Measurements from ENCODE around the gene MYH11.
"Not testable (repeated sequence)": the region's sequence is repeated elsewhere in the genome, so short reads cannot be mapped to it uniquely, and the experiment has no call there.

MYH11 gene

DNA sequence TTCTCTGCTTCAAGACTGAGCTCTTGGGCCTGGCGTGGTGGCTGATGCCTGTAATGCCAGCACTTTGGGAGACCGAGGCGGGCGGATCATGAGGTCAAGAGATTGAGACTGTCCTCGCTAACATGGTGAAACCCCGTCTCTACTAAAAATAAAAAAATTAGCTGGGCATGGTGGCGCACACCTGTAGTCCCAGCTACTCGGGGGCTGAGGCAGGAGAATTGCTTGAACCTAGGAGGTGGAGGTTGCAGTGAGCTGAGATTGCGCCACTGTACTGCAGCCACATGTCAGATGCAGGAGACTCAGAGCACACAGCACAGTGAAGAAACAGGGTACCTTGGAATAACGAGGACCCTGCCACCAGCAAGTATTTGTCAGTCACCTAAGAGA, 184.7 kb downstream of the MYH11 start:
- in situ Hi-C loops (cut with HindIII; ENCODE audit: low pct_ligation_motif_present, low pct_unique_long_range_greater_than_20kb, low sequenced_read_pairs); DNase-seq: not testable (repeated sequence)

DNA sequence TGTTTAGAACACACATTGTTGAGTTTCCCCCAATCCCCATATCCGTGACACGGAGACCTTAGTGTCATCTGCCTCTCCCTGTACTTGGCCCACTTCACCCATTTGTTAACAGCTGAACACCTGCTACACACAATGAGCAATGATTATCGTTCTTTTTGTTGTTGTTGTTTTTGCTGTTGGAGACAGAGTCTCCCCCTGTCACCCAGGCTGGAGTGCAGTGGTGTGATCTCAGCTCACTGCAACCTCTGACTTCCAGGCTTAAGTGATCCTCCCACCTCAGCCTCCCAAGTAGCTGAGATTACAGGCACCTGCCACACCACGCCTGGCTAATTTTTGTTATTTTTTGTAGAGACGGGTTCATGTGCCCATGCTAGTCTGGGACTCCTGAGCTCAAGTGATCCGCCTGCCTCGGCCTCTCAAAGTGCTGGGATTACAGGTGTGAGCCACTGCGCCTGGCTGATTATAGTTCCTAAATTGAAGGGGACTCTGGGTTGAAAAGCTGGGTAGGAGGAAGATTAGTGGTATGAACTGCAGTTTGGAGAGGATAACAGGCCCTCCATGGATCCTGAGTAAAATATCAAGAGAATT, 185.2 kb downstream of the MYH11 start:
- in situ Hi-C loops (cut with HindIII; ENCODE audit: low pct_ligation_motif_present, low pct_unique_long_range_greater_than_20kb, low sequenced_read_pairs), result no loop called here
- DNase-seq, result no peak

DNA sequence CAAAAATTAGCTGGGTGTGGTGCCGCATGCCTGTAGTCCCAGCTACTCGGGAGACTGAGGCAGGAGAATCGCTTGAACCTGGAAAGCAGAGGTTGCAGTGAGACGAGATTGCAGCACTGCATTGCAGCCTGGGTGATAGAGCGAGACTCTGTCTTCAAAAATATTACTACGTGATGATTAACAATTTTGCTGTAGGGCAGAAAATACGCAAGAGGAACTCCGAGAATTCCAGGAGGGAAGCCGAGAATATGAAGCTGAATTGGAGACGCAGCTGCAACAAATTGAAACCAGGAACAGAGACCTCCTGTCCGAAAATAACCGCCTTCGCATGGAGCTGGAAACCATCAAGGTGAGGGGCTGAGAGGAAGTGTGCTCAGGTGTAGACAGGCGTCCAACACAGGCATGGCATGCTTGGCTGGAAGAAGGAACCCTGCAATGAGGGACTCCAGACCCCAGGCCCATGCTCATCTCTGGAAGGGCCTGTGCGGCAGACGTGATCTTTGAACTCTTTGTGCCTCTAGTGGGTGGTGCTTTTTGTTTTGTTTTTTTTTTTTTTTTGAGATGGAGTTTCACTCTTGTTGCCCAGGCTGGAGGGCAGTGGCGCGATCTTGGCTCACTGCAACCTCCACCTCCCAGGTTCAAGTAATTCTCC, 189.6 kb downstream of the MYH11 start:
- DNase-seq, result no peak
- in situ Hi-C loops (cut with HindIII; ENCODE audit: low pct_ligation_motif_present, low pct_unique_long_range_greater_than_20kb, low sequenced_read_pairs), result no loop called here

DNA sequence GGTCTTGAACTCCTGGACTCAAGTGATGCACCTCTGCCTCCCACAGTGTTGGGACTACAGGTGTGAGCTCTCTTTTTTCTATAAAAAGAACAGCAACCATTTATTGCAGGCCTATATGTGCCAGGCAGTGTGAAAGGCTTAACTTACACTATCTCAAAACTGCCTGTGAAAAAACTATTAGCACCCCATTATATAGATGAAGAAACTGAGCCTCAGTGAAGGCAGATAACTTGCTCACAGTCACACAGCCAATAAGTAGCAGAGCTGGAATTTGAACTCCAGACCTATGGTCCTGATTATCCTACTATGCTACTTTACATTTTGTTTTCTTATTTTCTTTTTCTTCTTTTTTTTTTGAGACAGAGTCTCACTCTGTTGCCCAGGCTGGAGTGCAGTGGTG, 191.7 kb downstream of the MYH11 start:
- in situ Hi-C loops (cut with HindIII; ENCODE audit: low pct_ligation_motif_present, low pct_unique_long_range_greater_than_20kb, low sequenced_read_pairs), result no loop called here
- DNase-seq, result no peak

DNA sequence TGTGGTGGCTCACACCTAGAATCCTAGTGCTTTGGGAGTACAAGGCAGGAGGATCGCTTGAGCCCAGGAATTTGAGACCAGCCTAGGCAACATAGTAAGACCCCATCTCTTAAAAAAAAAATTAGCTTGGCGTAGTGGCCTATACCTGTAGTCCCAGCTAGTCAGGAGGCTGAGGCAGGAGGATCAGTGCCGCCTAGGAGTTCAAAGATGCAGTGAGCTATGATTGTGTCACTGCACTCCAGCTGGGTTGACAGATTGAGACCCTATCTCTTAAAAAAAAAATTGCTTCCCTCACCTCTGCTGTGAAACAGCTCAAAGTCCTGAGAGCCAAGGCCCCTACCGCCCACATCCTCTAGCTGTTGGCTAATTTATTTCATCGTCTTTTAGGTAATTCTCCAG, 196.6 kb downstream of the MYH11 start:
- in situ Hi-C loops (cut with HindIII; ENCODE audit: low pct_ligation_motif_present, low pct_unique_long_range_greater_than_20kb, low sequenced_read_pairs), result no loop called here
- no peak for DNase-seq

DNA sequence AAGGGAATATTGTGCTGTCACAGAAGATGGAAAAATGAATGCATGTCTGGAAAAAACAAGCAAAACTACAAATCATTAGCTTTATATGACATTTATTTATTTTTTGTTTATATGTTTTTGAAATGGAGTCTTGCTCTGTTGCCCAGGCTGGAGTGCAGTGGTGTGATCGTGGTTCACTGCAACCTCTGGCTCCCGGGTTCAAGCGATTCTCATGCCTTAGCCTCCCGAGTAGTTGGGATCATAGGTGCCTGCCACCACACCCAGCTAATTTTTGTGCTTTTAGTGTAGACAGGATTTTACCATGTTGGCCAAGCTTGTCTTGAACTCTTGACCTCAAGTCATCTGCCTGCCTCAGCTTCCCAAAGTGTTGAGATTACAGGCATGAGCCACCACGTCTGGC, 198.3 kb downstream of the MYH11 start:
- DNase-seq, result no peak

DNA sequence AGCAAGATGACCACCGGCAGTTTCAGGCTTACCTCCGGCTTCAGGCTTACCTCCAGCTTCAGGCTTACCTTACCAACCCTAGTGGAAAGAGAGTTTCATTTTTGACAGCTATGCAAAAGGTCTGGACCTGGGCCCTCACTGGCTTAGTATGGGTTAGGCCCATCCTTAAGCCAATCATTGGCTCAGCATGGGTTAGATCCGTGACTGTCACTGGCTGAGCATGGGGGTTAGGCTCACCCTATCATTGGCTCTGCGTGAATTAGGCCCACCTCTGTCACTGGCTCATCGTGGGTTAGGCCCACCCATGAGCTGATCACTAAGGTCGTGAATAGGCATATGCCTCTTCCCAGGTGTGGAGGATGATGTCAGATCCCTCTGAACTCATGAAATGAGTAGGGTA, 198.7 kb downstream of the MYH11 start:
- no peak for DNase-seq
- in situ Hi-C loops (cut with HindIII; ENCODE audit: low pct_ligation_motif_present, low pct_unique_long_range_greater_than_20kb, low sequenced_read_pairs), result no loop called here

More for the DNA sequence above, 198.3 kb downstream of the MYH11 start:
- in situ Hi-C loops (cut with HindIII; ENCODE audit: low pct_ligation_motif_present, low pct_unique_long_range_greater_than_20kb, low sequenced_read_pairs), result no loop called here

DNA sequence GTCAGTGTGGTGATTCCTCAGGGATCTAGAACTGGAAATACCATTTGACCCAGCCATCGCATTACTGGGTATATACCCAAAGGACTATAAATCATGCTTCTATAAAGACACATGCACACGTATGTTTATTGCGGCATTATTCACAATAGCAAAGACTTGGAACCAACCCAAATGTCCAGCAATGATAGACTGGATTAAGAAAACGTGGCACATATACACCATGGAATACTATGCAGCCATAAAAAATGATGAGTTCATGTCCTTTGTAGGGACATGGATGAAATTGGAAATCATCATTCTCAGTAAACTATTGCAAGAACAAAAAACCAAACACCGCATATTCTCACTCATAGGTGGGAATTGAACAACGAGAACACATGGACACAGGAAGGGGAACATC, 201.3 kb downstream of the MYH11 start:
- DNase-seq; in situ Hi-C loops (cut with HindIII; ENCODE audit: low pct_ligation_motif_present, low pct_unique_long_range_greater_than_20kb, low sequenced_read_pairs): not testable (repeated sequence)

DNA sequence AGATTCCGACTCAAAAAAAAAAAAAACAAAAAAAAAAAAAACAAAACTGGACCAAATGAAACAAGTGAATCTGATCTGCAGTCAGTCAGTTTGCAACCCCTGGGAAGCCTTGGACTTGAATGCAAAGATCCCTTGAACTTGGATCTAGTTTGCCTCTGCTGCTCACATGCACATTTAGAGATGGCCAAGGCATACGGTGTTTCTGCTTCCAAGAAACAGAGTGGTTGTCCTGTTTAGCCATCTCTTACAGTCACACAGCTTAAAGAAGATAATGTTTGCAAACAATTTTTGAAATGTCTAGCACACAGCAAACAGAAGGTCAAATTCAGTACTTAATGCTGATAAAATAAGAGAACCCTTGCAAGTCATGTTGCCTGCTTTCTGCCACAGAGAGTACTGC, 202.2 kb downstream of the MYH11 start:
- DNase-seq, result no peak
- in situ Hi-C loops (cut with HindIII; ENCODE audit: low pct_ligation_motif_present, low pct_unique_long_range_greater_than_20kb, low sequenced_read_pairs), result no loop called here

DNA sequence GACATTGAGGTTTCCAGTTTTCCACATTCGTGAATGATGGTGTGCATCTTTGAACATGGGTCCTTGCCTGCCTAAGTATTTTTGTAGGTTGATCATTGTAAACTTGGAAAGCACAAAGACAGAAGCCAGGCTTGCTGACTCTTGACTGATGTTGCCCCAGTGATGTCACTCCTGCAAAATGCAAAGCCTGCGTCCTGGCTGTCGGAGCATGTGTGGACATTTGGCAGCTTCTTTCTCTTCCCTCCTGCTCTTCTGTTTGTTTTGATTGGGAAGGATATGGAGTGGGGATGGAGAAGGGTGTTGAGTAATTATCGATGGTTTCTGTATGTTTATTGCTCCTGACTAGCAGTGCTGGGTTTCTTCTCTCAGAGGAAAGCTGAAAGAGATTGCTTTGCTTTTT, 203.6 kb downstream of the MYH11 start:
- in situ Hi-C loops (cut with HindIII; ENCODE audit: low pct_ligation_motif_present, low pct_unique_long_range_greater_than_20kb, low sequenced_read_pairs), result no loop called here
- no peak for DNase-seq
